Measurements from ENCODE around the gene CHN2. TPM values are rescaled to one million over a fixed set of nuclear protein-coding genes. Genes with fewer than 3 reads are reported as not detected.

The CHN2 gene
- total RNA-seq, 2 experiments from 2014 or later: 2.1 to 3.5 TPM

DNA sequence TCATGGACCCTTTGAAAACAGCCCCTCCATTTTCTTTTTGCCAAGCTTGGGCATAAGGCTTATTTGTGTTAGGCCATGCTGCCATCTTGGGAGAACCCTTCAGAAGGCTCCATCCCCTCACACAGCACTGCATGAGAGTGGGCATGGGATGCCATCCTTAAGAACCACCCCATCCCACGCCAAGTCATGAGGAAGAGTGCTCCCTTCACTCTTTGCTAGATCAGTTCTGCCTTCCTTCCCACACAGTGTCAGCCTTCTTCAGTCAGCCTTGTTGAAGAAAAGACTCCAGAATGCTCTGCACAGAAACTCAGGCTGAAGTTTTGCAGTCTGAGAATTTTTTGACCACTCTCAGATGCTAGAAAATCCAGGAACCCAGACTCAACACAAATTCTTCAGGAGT, 15.5 kb upstream of the CHN2 start:
- Mint-ChIP-seq H3K9me3 (no peaks in the 10 kb centered on the region), H3K27me3 (peaks cover 7% of the 10 kb centered on the region), H3K36me3 (ENCODE audit: low read depth) (no peaks in the 10 kb centered on the region), H3K4me1 (ENCODE audit: low read depth) (peaks cover 7% of the 10 kb centered on the region), H3K4me3 (no peak overlapping the region), H3K27ac (no peak overlapping the region)
- H3K4me3 ChIP-seq (ENCODE audit: low read length): no peak overlapping the region
- intact Hi-C loops (cut with DNase I, micrococcal nuclease): no loop called here
- no peak overlapping the region for H3K27ac ChIP-seq (ENCODE audit: low read depth in 1 of 2, low read length in 2 of 2)
- H3K9me3 ChIP-seq (ENCODE audit: control insufficient read depth in 1 of 2, insufficient read depth in 1 of 2, low read length in 2 of 2): no peaks in the 10 kb centered on the region
- H3K27me3 ChIP-seq (ENCODE audit: control insufficient read depth in 1 of 2, insufficient read depth in 2 of 2, low read length in 2 of 2): no peaks in the 10 kb centered on the region
- no peaks in the 10 kb centered on the region for H3K4me1 ChIP-seq (ENCODE audit: insufficient read depth, low read length)
- ATAC-seq (ENCODE audit: poor library complexity): no peak
- POLR2A ChIA-PET: no interaction called here
- no peaks in the 10 kb centered on the region for H3K36me3 ChIP-seq (ENCODE audit: insufficient read depth, low read length)
- no peak for DNase-seq
- TF ChIP-seq, protein P1, sequence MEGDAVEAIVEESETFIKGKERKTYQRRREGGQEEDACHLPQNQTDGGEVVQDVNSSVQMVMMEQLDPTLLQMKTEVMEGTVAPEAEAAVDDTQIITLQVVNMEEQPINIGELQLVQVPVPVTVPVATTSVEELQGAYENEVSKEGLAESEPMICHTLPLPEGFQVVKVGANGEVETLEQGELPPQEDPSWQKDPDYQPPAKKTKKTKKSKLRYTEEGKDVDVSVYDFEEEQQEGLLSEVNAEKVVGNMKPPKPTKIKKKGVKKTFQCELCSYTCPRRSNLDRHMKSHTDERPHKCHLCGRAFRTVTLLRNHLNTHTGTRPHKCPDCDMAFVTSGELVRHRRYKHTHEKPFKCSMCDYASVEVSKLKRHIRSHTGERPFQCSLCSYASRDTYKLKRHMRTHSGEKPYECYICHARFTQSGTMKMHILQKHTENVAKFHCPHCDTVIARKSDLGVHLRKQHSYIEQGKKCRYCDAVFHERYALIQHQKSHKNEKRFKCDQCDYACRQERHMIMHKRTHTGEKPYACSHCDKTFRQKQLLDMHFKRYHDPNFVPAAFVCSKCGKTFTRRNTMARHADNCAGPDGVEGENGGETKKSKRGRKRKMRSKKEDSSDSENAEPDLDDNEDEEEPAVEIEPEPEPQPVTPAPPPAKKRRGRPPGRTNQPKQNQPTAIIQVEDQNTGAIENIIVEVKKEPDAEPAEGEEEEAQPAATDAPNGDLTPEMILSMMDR (IDR thresholded peaks at IDR 0.05): no peak
- CTCF ChIA-PET: no interaction called here

DNA sequence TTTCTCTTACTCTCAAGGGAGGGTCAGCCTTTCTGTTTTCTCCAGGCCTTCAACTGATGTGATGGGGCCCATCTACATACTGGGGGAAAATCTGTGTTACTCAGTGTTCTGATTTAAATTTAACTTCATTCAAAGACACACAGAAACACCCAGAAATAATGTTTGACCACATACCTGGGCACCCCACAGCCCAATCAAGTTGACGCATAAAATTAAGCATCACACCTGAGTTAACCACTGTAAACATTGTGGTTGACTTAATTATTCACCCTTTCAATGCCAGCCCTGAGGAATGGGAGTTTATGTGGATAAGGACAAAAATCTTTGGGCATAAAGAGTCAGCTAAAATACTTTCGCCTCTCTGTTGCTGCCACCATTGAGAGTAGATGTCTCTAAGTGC, 10.0 kb upstream of the CHN2 start:
- Mint-ChIP-seq H3K27me3 (peaks cover 2% of the 10 kb centered on the region), H3K27ac (no peak overlapping the region), H3K4me3 (no peak overlapping the region), H3K36me3 (ENCODE audit: low read depth) (no peaks in the 10 kb centered on the region), H3K9me3 (no peaks in the 10 kb centered on the region), H3K4me1 (ENCODE audit: low read depth) (no peaks in the 10 kb centered on the region)
- no peak for DNase-seq
- intact Hi-C loops (cut with DNase I, micrococcal nuclease): loop anchor here in 1 of 2 experiments (10.0 kb wide), 1 partner anchor 150 kb away; no protein-coding TSS in a partner anchor
- no peaks in the 10 kb centered on the region for H3K4me1 ChIP-seq (ENCODE audit: insufficient read depth, low read length)
- POLR2A ChIA-PET: no interaction called here
- CTCF ChIA-PET: no interaction called here
- no peaks in the 10 kb centered on the region for H3K36me3 ChIP-seq (ENCODE audit: insufficient read depth, low read length)
- TF ChIP-seq, protein P1 (IDR thresholded peaks at IDR 0.05): no peak
- H3K4me3 ChIP-seq (ENCODE audit: low read length): no peak overlapping the region
- H3K27ac ChIP-seq (ENCODE audit: low read depth in 1 of 2, low read length in 2 of 2): no peak overlapping the region
- ATAC-seq (ENCODE audit: poor library complexity): no peak
- no peaks in the 10 kb centered on the region for H3K27me3 ChIP-seq (ENCODE audit: control insufficient read depth in 1 of 2, insufficient read depth in 2 of 2, low read length in 2 of 2)
- H3K9me3 ChIP-seq (ENCODE audit: control insufficient read depth in 1 of 2, insufficient read depth in 1 of 2, low read length in 2 of 2): no peaks in the 10 kb centered on the region

DNA sequence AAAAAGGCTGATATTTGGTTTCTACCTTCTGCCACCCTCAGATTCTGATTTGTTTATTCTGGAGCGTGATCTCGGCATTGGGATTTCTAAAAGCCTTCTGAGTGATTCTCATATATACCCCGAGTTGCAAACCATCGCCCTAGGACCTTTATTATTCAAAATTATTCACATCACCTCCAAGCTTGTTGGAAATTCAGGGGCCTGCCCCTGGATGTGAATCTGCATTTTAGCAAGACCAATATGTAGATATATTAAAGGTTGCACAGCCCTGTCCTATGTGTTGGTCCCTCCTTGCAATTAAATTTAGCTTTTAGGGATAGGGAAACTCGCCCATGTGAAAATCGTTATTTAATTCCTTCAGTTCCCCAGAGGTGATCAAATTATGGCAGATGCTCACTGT, 9.0 kb upstream of the CHN2 start:
- CTCF ChIA-PET: no interaction called here

More for the DNA sequence above, 9.0 kb upstream of the CHN2 start:
- ATAC-seq (ENCODE audit: poor library complexity) (no peak), DNase-seq (no peak)
- Histone ChIP-seq H3K4me3 (ENCODE audit: low read length) (no peak overlapping the region), H3K9me3 (ENCODE audit: control insufficient read depth in 1 of 2, insufficient read depth in 1 of 2, low read length in 2 of 2) (no peaks in the 10 kb centered on the region), H3K36me3 (ENCODE audit: insufficient read depth, low read length) (no peaks in the 10 kb centered on the region), H3K4me1 (ENCODE audit: insufficient read depth, low read length) (peaks cover 2% of the 10 kb centered on the region), H3K27me3 (ENCODE audit: control insufficient read depth in 1 of 2, insufficient read depth in 2 of 2, low read length in 2 of 2) (no peaks in the 10 kb centered on the region), H3K27ac (ENCODE audit: low read depth in 1 of 2, low read length in 2 of 2) (no peak overlapping the region)
- H3K27me3 Mint-ChIP-seq: peaks cover 4% of the 10 kb centered on the region
- no peaks in the 10 kb centered on the region for H3K9me3 Mint-ChIP-seq
- no peaks in the 10 kb centered on the region for H3K36me3 Mint-ChIP-seq (ENCODE audit: low read depth)
- H3K4me3 Mint-ChIP-seq: no peak overlapping the region
- no peaks in the 10 kb centered on the region for H3K4me1 Mint-ChIP-seq (ENCODE audit: low read depth)
- no peak overlapping the region for H3K27ac Mint-ChIP-seq
- intact Hi-C loops (cut with DNase I, micrococcal nuclease): loop anchor here (5.0 to 10.0 kb wide), 2 partner anchors 149 to 263 kb away; no protein-coding TSS in a partner anchor
- TF ChIP-seq, protein P1 (IDR thresholded peaks at IDR 0.05): no peak
- POLR2A ChIA-PET: no interaction called here

Data from CD4-positive, alpha-beta T cell (primary cell).